Glomerular visceral epithelial cell (primary cell): ENCODE measurements around the gene PTPRCAP.
A peak's percentile ranks its signal among the peaks of the same experiment; 100 is the strongest.
"Not testable (repeated sequence)": the region's sequence is repeated elsewhere in the genome, so short reads cannot be mapped to it uniquely, and the experiment has no call there.

Experiments used
- DNase-seq: peaks from one replicate; pipeline ENCODE4 v3.0.0-alpha.2; 2016; ENCODE audit errors: extremely low spot score

PTPRCAP gene

GRCh38 chr11:67440229-67441097, 3.0 kb upstream of the PTPRCAP start:
- no peak for DNase-seq

GRCh38 chr11:67439321-67440228, 2.1 kb upstream of the PTPRCAP start:
- DNase-seq: peak; percentile 56

GRCh38 chr11:67438158-67438902, 848 bp upstream of the PTPRCAP start:
- no peak for DNase-seq

- no peak for DNase-seq
Measured at GRCh38 chr11:67437809-67438157, 301 bp upstream of the PTPRCAP start.

- DNase-seq: no peak
Measured at GRCh38 chr11:67436459-67437081, 912 bp downstream of the PTPRCAP start.

- no peak for DNase-seq
Measured at GRCh38 chr11:67435727-67436458, 1.6 kb downstream of the PTPRCAP start.

GRCh38 chr11:67435031-67435726, 2.3 kb downstream of the PTPRCAP start:
- no peak for DNase-seq

- no peak for DNase-seq
Measured at GRCh38 chr11:67434395-67434881, 3.0 kb downstream of the PTPRCAP start.

GRCh38 chr11:67433536-67434394, 3.7 kb downstream of the PTPRCAP start:
- no peak for DNase-seq

GRCh38 chr11:67432655-67433349, 4.7 kb downstream of the PTPRCAP start:
- no peak for DNase-seq

- no peak for DNase-seq
Measured at GRCh38 chr11:67431346-67432249, 5.9 kb downstream of the PTPRCAP start.

- DNase-seq: no peak
Measured at GRCh38 chr11:67429722-67430121, 7.8 kb downstream of the PTPRCAP start.

GRCh38 chr11:67429038-67429668, 8.3 kb downstream of the PTPRCAP start:
- DNase-seq: no peak

- DNase-seq: peak; percentile 94
Measured at GRCh38 chr11:67428052-67429001, 9.2 kb downstream of the PTPRCAP start, which contains the start of gene RPS6KB2. Gene RPS6KB2, plus strand, starts transcription at chr11:67428494. Its CDS starts 52 bp downstream, at chr11:67428546.

- DNase-seq: not testable (repeated sequence)
Measured at GRCh38 chr11:67427364-67427859, 10.1 kb downstream of the PTPRCAP start.
